ENCODE measurements around the gene FMN1.
"Not testable (repeated sequence)": the region's sequence is repeated elsewhere in the genome, so short reads cannot be mapped to it uniquely, and the experiment has no call there.

FMN1 gene

GRCh38 chr15:32853592-32853991, 340.9 kb downstream of the FMN1 start:
- no peak for DNase-seq (ENCODE audit: low read depth)

GRCh38 chr15:32852771-32853170, 341.7 kb downstream of the FMN1 start:
- DNase-seq (ENCODE audit: low read depth) = peak; percentile 64

GRCh38 chr15:32852017-32852416, 342.5 kb downstream of the FMN1 start:
- no peak for DNase-seq (ENCODE audit: low read depth)

GRCh38 chr15:32851572-32851971, 342.9 kb downstream of the FMN1 start:
- peak; percentile 91 for DNase-seq (ENCODE audit: low read depth)

- peak; percentile 99 for DNase-seq (ENCODE audit: low read depth)
Measured at GRCh38 chr15:32849769-32850668, 344.5 kb downstream of the FMN1 start.

GRCh38 chr15:32846671-32847070, 347.8 kb downstream of the FMN1 start:
- not testable (repeated sequence) for DNase-seq (ENCODE audit: low read depth)

- no peak for DNase-seq (ENCODE audit: low read depth)
Measured at GRCh38 chr15:32844118-32844711, 350.3 kb downstream of the FMN1 start.

GRCh38 chr15:32843219-32843815, 351.2 kb downstream of the FMN1 start:
- no peak for DNase-seq (ENCODE audit: low read depth)

GRCh38 chr15:32842081-32842480, 352.4 kb downstream of the FMN1 start:
- no peak for DNase-seq (ENCODE audit: low read depth)

- DNase-seq (ENCODE audit: low read depth) = peak; percentile 89
Measured at GRCh38 chr15:32840507-32841245, 353.8 kb downstream of the FMN1 start.

- peak; percentile 56 for DNase-seq (ENCODE audit: low read depth)
Measured at GRCh38 chr15:32838820-32839219, 355.7 kb downstream of the FMN1 start.

- DNase-seq (ENCODE audit: low read depth) = no peak
Measured at GRCh38 chr15:32838338-32838737, 356.2 kb downstream of the FMN1 start.

GRCh38 chr15:32837935-32838334, 356.6 kb downstream of the FMN1 start:
- DNase-seq (ENCODE audit: low read depth) = no peak

- no peak for DNase-seq (ENCODE audit: low read depth)
Measured at GRCh38 chr15:32834156-32834555, 360.4 kb downstream of the FMN1 start.

- no peak for DNase-seq (ENCODE audit: low read depth)
Measured at GRCh38 chr15:32833379-32833821, 361.1 kb downstream of the FMN1 start.

GRCh38 chr15:32831485-32831884, 363.0 kb downstream of the FMN1 start:
- DNase-seq (ENCODE audit: low read depth) = peak; percentile 59

- DNase-seq (ENCODE audit: low read depth) = no peak
Measured at GRCh38 chr15:32830241-32830640, 364.3 kb downstream of the FMN1 start.

- no peak for DNase-seq (ENCODE audit: low read depth)
Measured at GRCh38 chr15:32829436-32829835, 365.1 kb downstream of the FMN1 start.

GRCh38 chr15:32828507-32829186, 365.9 kb downstream of the FMN1 start:
- DNase-seq (ENCODE audit: low read depth) = peak; percentile 36

GRCh38 chr15:32826685-32827084, 367.8 kb downstream of the FMN1 start:
- DNase-seq (ENCODE audit: low read depth) = no peak

GRCh38 chr15:32825219-32825618, 369.3 kb downstream of the FMN1 start:
- DNase-seq (ENCODE audit: low read depth) = no peak

GRCh38 chr15:32824777-32825176, 369.7 kb downstream of the FMN1 start:
- DNase-seq (ENCODE audit: low read depth) = peak; percentile 72
